ENCODE measurements around the gene DEFB121.

DNA sequence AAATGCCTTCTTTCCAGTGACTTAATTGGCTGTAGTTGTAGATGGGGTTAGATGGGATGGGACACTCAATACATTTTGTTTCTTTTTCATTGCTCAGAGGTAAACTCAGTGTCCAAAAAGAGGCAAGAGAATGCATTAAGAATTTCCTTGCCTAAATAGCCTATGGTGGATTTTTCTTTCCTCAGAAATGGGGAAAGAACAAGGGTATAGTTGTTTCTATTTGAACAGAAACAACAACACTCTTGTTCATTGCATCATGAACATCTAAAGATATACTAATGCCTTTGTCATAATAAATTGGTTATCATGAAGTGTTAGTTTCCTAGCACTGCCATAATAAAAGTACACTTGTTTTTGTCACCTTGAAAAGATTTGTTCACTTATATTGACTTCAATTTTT lies 19.8 kb upstream of the DEFB121 start:
- TF ChIP-seq POLR2AphosphoS5 (IDR thresholded peaks at IDR 0.05; ENCODE audit: borderline replicate concordance, low read depth, low read length) (no peak), EZH2 (IDR thresholded peaks at IDR 0.05) (no peak), FOXP2 (optimal IDR thresholded peaks at IDR 0.05; ENCODE audit: control extremely low read depth, extremely low read length, insufficient read depth) (no peak)

All from SK-N-MC (cell line).